ENCODE measurements around the gene EXOC1.

DNA sequence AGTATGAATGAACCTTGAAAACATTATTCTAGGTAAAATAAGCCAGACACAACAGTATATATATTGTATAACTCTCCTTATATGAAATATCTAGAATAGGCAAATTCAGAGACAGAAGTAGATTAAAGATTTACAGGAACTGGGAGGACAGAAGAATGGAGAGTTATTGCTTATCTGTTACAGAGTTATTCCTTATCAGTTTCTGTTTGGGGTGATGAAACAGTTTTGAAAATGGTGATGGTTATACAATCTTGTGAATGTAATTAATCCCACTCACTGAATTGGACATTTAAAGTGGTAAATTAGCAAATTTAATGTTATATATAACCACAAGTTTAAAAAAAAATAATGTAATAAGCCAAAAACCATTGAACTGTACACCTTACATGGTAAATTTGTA lies 14.5 kb upstream of the EXOC1 start:
- TF ChIP-seq, protein P1, sequence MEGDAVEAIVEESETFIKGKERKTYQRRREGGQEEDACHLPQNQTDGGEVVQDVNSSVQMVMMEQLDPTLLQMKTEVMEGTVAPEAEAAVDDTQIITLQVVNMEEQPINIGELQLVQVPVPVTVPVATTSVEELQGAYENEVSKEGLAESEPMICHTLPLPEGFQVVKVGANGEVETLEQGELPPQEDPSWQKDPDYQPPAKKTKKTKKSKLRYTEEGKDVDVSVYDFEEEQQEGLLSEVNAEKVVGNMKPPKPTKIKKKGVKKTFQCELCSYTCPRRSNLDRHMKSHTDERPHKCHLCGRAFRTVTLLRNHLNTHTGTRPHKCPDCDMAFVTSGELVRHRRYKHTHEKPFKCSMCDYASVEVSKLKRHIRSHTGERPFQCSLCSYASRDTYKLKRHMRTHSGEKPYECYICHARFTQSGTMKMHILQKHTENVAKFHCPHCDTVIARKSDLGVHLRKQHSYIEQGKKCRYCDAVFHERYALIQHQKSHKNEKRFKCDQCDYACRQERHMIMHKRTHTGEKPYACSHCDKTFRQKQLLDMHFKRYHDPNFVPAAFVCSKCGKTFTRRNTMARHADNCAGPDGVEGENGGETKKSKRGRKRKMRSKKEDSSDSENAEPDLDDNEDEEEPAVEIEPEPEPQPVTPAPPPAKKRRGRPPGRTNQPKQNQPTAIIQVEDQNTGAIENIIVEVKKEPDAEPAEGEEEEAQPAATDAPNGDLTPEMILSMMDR (conservative IDR thresholded peaks at IDR 0.05; ENCODE audit: low read length), result no peak
- no peak for TF ChIP-seq EZH2phosphoT487 (IDR thresholded peaks at IDR 0.05; ENCODE audit: borderline replicate concordance)
